GM11168 (cell line): ENCODE results near the gene RPL15.

Experiments
- in situ Hi-C: fragments of 300-500 bp; cut with MboI; formaldehyde crosslinking; loops from one replicate; pipeline ENCODE4 v1.12.0; 2022; ENCODE audit warnings: low sequenced_read_pairs; ENCODE audit not compliant: unreplicated experiment

Gene RPL15

DNA sequence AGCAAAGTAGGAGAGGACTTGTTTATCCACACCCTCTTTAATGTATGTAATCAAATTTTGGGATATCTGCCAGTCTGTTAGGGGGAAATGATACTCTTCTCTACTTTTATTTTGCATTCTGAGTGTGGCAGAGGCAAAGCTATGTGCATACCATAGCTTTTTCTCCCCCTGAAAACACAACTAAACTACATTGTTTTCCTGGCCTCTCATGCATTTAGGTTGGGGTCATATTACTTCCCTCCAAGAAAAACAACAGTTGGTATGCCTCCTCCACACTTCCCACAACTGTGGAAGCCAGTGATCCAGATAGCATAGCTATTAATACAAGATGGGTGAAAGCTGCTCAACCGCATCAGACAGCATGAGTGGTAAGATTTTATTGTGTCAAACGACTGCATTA lies 6.9 kb downstream of the RPL15 start:
- in situ Hi-C loops: no loop called here

DNA sequence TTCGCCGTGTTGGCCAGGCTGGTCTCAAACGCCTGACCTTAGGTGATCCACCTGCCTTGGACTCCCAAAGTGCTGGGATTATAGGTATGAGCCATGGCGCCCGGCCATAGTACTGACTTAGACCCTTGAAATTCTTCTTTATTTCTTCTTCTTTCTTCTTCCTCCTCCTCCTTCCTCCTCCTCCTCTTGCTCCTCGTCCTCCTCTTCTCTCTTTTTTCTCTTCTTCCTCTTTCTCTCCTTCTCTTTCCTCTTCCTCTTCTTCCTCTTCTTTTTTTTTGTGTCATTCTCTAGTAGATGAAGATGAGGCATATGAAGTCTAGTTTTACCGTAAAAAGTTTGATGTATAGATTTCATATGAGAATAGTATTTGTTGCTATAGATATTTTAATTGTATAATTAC lies 9.3 kb downstream of the RPL15 start:
- in situ Hi-C loops: no loop called here

DNA sequence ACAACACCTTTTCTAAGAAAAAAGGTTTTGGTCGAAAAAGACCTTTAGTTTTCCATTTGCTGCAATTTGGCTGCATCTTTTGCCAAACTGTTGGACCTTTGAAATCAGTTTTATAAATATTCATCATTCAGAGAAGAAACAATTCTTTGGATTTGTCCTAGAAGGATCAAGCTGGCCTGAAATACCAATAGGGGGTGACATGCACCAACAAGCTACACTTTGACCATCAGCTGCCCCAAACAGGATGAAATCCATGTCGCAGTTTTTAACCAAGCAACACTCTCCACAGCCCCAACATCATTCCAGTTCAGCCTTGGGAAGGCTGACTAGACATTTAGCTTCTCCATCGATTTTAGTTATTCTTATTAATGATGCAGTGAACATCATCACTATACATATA lies 9.8 kb downstream of the RPL15 start:
- in situ Hi-C loops: no loop called here

DNA sequence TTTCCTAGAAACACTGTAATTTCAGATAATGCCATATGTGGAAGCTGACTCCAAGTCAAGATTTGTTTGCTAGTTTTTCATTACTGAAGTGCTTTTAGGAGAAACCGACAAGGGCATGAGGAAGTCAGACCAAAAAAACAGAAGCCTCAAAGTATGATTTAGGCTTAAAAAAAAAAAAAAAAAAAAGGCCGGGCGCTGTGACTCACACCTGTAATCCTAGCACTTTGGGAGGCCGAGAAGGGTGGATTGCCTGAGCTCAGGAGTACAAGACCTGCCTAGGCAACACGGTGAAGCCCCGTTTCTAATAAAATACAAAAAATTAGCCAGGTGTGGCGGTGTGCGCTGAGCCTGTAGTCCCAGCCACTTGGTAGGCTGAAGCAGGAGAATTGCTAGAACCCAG lies 11.6 kb downstream of the RPL15 start:
- in situ Hi-C loops: no loop called here

DNA sequence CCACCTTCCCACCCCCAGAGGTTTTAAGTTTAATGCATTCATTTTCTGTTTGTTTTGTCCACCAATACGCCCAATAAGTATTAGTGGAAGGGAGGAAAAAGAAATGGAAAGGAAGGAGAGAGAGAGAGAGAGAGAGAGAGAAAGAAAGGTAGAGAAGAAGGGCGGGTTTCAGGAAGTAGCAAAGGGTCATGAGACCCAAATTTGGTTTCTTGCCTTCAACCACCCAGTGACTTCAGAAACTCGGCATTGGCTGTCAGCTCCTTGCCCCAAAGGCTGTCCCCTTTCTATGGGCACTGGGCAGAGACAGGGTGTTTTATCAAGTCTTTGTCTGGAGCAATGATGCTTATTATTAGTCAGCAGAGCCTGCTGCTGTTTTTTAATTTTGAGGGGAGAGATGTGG lies 14.7 kb downstream of the RPL15 start:
- in situ Hi-C loops: no loop called here

DNA sequence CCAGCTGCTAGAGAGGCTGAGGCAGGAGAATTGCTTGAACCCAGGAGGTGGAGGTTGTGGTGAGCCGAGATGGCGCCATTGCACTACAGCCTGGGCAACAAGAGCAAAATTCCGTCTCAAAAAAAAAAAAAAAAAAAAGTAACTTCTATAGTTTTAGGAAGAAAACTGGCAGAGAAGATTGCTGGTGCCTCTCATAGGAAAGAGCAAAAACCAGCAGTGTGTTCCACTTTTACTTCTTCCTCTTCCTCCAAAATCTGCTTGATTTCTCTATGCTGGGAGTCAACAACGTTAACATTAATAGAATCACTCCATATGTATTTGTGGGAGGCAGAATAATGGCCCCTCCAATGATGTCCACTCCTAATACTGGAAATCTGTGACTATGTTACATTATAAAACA lies 15.6 kb downstream of the RPL15 start:
- in situ Hi-C loops: no loop called here

DNA sequence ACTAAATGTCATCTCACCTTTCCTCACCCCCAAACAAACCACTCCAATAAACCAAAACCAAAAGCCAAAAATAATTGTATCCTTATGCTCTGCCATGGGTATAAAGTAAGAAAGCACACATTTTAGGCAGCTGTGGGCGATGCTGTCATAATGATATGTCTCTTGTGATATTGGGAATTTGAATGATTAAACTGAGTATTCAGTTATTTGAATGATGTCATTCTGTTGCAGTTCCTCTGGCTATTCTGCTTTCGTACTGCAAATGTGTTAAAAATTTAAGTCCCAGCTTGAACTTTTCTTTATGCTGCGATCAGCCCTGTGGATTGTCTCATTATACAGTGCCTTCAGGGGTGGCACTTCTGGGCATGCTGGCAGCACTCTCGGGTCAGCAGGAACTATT lies 17.3 kb downstream of the RPL15 start:
- in situ Hi-C loops: no loop called here

DNA sequence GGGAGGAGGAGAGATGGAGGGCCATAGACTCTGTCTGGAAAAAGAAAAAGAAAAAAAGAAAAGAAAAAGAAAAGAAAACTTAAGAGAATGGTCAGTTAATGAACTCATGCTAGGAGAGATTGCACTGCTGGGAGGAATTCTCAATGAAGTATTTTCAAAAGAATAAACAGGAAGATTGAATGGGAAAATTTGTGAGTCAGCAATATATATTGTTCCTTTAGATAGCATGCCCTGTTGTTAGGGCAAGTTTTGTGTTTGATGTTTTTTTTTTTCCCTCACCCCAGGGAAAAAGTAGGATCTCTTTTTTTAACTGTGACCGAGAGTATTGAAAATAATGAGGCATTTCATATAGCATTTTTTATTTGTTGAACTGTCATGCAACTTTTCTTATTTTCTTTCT lies 20.4 kb downstream of the RPL15 start:
- in situ Hi-C loops: no loop called here

DNA sequence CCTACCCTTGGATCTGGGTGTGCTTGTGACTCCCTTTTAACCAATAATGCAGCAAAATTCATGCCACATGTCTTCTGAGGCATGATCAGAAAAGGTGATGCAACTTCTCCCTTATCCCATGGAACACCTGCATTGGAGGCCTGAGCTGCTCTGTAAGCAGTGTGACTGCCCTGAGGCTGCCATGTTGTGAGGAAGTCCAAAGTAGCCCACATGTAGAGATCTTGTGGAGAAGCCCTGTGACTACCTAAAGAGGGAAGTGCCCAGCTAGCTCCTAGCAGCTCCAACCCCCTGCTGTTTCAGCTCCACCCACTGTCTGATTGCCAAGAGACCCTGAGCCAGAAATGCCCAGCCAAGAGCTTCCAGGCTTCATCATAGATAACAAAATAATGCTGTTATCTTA lies 21.8 kb downstream of the RPL15 start:
- in situ Hi-C loops: no loop called here

DNA sequence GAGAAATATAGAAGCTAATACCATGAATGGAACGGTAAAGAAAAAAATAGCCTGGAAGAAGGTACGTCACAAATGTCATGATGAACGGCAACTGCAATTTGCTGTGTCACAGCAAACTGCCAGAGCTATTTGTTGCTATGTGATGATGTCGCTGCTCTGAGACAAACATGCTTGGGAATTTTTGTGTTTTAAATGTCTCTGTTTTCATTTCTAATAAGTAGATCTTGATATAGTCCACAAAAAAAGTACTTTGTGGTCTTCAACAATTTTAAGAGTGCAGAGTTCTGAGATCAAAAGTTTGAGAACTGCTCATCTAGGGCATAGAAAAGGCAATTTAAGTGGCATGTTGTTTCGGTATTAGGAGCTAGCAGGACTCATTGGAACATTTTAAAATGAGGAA lies 23.8 kb downstream of the RPL15 start:
- in situ Hi-C loops: no loop called here

DNA sequence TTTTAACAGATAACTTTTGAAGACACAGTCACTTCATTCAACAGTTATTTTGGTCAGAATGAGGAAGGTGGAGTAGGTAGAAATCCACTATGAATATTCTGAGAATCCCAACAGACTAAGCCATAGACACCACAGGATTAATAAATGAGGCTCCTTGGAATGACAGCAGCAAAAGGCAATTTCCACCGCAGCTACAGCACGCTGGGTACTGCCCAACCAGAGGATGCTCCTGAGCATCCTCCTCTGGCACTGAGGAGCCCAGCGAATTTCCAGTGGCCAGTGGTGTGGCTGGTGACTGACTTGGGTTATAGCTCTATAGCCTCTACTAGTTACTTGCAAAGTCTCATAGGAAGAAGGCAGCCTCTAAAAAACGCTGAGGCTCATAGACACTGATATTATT lies 24.5 kb downstream of the RPL15 start:
- in situ Hi-C loops: no loop called here

DNA sequence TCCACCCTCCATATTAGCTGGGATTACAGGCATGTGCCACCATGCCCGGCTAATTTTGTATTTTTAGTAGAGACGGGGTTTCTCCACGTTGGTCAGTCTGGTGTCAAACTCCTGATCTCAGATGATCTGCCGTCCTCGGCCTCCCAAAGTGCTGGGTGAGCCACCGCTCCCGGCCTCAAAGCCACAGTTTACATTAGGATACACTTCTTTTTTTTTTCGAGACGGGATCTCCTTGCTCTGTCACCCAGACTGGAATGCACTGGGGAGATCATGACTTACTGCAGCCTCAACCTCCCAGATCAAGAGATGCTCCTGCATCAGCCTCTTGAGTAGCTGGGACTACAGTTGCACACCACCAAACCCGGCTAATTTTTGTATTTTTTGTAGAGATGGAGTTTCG lies 25.6 kb downstream of the RPL15 start:
- in situ Hi-C loops: no loop called here

DNA sequence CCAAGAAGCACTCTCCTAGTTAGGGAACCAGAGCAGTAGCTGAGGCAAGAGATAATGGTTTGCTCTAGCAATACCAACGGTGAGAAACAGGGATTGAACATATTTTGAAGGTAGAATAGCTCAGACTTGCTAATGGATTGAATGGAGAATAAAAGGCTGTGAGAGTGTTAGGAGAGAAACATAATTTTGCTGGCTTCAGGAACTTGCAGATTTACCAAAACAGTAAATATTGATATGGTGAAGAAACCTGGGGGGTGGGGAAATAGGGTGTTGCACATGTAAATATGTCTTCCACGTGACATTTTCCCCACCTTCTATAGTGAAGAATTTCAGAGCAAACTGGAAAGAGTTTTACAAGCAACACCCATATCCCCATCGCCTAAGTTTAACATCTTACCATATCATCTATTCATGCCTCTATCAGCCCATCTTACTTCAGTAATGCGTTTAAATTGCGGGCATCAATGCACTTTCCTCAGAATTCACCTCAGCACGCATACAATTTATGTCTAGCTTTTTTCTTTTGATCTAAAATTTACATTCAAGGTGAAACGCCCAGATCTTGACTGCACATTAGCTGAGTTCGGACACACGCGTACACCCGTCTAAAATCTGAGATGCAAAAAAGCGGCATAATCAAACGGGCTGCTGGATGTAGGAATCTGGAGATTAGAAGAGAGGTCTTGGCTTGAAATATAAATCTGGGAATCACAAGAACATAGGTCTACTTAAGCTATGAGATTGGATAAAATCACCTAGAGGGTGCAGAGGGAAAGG lies 27.3 kb downstream of the RPL15 start:
- in situ Hi-C loops: no loop called here

DNA sequence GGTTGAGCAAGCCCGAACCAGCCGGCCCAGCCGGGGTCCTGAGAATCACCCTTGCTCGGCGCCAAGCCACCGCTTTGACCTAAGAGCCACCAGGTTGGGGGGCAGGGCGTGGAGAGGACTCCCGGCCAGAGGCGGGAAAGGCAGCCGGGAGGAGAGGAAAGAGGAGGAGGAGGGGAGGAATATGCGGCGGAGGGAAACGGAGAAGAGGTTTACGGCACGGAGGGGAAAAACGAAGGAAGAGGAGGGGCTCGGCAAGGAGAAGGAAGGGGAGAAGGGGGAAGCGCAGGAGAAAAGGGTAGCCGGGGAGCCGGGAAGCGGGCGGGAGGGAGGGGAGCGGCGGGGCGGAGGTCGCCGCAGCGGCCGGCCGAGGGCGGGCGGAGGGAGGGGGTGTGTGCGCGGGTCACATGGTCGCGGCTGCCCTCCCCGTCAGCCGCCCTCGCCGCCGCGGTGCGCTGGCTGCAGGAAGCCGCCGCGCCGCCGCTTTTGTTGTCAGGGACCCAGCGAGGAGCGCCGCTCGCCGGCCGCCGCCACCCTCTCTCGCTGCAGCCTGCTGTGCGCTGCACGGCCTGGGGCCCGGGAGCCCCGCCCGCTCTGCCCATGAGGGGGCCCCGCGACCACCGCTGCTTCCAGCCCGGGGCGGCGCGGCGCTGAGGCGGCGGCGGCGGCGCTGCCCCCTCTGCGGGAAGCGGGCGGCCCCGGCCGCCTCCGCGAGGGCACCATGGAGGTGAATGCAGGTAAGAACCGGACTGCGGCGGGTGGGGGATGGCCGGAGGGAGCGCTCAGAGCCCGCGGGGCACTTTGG lies 28.1 kb downstream of the RPL15 start, which contains the start of gene NR1D2:
Gene NR1D2, plus strand, starts transcription at position 426 of the 802 bp plus-strand sequence. Its CDS starts 293 bp downstream, at position 719.
- in situ Hi-C loops: no loop called here

DNA sequence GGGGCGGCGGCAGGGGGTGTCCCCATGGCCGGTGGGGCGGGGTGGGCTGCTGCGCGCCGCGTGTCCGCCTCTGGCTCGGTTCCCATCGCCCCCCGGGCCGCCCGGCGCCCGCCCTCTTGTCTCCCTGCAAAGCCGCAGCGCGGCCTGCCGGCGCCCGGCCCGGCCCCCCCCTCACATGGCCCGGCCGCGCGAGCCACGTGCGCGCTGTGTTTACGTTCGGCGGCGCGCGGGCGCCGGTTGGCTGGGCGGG lies 28.7 kb downstream of the RPL15 start:
- in situ Hi-C loops: no loop called here

DNA sequence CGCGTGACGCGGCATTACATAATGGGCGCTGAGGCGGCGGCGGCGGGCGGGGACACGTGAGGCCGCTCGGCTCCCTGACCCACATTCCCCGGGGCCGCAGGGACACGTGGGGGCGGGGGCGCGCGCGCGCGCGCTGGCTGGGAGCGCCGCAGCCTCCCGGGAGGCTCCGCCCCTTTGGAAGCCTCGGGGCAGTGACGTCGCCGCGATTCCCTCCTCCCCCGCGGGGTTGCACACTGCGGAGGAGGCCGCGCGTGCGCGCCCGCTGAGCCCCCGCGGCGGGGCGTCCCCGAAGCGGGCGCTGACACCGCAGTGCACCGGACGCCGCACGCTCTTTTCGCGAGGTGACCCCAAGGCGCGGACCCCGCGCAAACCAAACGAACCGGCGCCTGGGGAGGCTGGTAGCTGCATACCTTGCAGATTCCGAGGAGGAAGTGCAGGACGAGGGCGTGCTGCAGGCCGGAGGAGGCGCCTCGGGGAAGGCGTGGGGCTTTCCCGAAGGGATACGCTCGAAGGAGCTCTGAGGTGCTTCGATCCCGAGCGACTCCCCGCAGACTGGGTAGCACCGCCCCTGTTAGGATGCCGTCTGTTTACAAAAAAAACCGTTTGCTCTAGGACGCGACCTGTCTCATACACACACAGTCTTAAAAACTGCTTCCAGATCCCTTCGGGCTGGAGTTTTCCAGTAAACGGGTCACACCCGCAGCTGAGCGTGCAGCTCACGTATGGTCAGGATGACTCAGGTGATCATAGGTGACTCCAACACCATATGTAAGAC lies 29.2 kb downstream of the RPL15 start:
- in situ Hi-C loops: no loop called here

DNA sequence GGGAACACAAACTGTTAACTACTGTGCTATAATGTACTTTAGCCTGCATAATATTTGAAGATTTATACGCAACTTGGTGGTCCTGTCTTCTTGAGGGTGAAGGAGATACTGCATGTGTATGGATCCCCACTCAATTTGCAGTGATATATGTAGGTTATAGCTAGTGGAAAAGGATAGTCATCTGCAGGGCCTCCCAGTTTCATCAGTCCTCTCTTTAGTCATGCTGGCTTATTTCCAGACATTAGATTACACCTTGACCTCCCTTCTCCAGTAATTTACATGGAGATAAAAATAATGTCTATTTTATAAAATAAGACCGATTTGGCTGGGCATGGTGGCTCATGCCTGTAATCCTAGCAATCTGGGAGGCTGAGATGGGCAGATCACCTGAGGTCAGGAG lies 31.8 kb downstream of the RPL15 start:
- in situ Hi-C loops: no loop called here

DNA sequence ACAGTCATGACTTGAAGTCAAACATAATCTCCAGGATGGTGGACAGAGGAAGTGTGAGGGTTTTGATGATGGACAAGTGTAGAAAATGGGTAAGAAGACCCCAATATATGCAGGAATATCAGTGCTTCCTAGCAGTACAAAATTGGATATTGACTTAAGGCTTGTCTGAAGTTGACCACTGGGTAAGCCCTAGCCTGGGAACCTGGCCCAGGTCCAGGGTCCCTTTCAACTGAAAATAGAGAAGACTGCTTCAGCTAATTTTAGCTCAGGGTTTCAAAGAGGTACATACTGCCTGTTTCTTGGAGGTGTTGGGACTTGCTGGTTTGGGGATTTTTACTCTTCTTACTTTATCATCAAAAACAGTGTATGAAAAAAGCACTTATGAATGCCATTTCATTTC lies 32.9 kb downstream of the RPL15 start:
- in situ Hi-C loops: no loop called here

DNA sequence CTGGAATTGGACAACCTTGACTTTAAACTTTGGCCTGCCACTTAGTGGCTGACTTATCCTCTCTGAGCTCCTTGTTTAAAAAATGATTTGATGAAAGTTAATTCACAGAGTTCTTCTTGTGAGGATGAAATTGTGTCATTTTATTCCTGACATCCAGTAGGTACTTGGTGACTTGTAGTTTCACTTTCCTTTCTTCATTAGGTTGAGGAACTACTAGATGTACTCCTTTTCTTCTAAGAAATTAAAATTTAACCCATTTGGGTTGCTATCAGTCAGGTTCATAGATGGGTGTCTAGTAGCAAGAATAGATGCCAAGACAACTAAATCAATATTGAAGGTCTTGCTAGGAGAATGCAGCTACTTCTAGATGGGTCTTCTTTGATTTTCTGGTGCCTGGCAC lies 33.4 kb downstream of the RPL15 start:
- in situ Hi-C loops: no loop called here

DNA sequence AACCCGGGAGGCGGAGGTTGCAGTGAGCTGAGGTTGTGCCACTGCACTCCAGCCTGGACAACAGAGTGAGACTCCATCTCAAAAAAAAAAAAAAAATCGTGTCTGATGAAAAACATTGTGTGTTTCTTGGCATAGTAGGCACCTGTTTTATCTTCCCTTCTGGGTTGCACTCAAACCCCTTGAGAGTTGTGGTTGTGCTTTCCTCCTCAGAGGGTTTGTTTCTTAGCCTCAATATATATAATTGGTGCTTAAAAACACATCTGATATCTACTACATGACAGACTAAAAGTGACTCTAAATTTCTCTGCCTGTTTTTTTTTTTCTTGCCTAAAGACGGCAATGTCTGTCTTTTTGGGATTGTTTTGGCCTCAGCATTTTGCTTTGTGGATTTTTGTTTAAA lies 35.7 kb downstream of the RPL15 start:
- in situ Hi-C loops: no loop called here

DNA sequence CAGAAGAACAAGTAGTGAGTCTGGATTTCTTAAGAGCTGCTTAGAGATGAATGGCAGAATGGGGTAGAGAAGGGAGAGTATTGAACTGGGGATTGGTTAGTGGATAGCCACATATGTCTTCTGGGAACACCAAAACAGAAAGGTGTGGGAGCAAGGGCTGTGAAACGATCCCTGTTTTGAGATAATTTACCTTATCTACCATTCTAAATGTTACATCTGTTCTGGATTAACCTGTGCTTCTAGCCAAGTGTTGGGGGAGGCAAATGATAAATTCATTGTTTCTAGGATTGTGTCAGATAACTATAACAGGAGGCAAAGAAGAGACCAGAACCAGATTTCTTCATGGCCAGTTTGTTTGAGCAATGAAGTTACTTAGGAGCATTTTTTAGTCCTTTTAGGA lies 36.6 kb downstream of the RPL15 start:
- in situ Hi-C loops: no loop called here
